ENCODE results near the gene DPH1.
"Not testable (repeated sequence)": the region's sequence is repeated elsewhere in the genome, so short reads cannot be mapped to it uniquely, and the experiment has no call there.

Gene DPH1

GRCh38 chr17:1997927-1998742 is 31.8 kb upstream of the DPH1 start:
- Histone ChIP-seq H3K9ac (ENCODE audit: low read depth, low read length) (peak overlapping the region; percentile 62), H3K36me3 (ENCODE audit: insufficient read depth, low read length) (no peaks in the 10 kb centered on the region), H3K9me3 (ENCODE audit: control insufficient read depth, insufficient read depth, low read length) (no peaks in the 10 kb centered on the region), H3K4me1 (ENCODE audit: insufficient read depth, low read length) (peaks cover 19% of the 10 kb centered on the region; the same call in 1 of the 2 replicates)

- Histone ChIP-seq H3K9me3 (ENCODE audit: control insufficient read depth, insufficient read depth, low read length) (no peaks in the 10 kb centered on the region), H3K9ac (ENCODE audit: low read depth, low read length) (no peak overlapping the region), H3K36me3 (ENCODE audit: insufficient read depth, low read length) (no peaks in the 10 kb centered on the region), H3K4me1 (ENCODE audit: insufficient read depth, low read length) (peaks cover 19% of the 10 kb centered on the region; the same call in 1 of the 2 replicates)
These were observed 30.2 kb upstream of the DPH1 start for GRCh38 chr17:1999557-2000251.

GRCh38 chr17:2002767-2003329 is 27.1 kb upstream of the DPH1 start:
- Histone ChIP-seq H3K4me1 (ENCODE audit: insufficient read depth, low read length) (peaks cover 6% of the 10 kb centered on the region; the same call in 1 of the 2 replicates), H3K9ac (ENCODE audit: low read depth, low read length) (no peak overlapping the region), H3K36me3 (ENCODE audit: insufficient read depth, low read length) (no peaks in the 10 kb centered on the region), H3K9me3 (ENCODE audit: control insufficient read depth, insufficient read depth, low read length) (no peaks in the 10 kb centered on the region)

GRCh38 chr17:2003525-2003924 is 26.4 kb upstream of the DPH1 start:
- no peaks in the 10 kb centered on the region for H3K36me3 ChIP-seq (ENCODE audit: insufficient read depth, low read length)
- H3K4me1 ChIP-seq (ENCODE audit: insufficient read depth, low read length), result peaks cover 6% of the 10 kb centered on the region; the same call in 1 of the 2 replicates
- H3K9ac ChIP-seq (ENCODE audit: low read depth, low read length), result no peak overlapping the region
- H3K9me3 ChIP-seq (ENCODE audit: control insufficient read depth, insufficient read depth, low read length), result no peaks in the 10 kb centered on the region

- Histone ChIP-seq H3K9ac (ENCODE audit: low read depth, low read length) (no peak overlapping the region), H3K4me1 (ENCODE audit: insufficient read depth, low read length) (peaks cover 6% of the 10 kb centered on the region; the same call in 1 of the 2 replicates), H3K9me3 (ENCODE audit: control insufficient read depth, insufficient read depth, low read length) (no peaks in the 10 kb centered on the region), H3K36me3 (ENCODE audit: insufficient read depth, low read length) (no peaks in the 10 kb centered on the region)
These were observed 25.5 kb upstream of the DPH1 start for GRCh38 chr17:2004435-2004952.

- no peaks in the 10 kb centered on the region for H3K9me3 ChIP-seq (ENCODE audit: control insufficient read depth, insufficient read depth, low read length)
- no peak overlapping the region for H3K9ac ChIP-seq (ENCODE audit: low read depth, low read length)
- peaks cover 4% of the 10 kb centered on the region; the same call in 1 of the 2 replicates for H3K4me1 ChIP-seq (ENCODE audit: insufficient read depth, low read length)
- no peaks in the 10 kb centered on the region for H3K36me3 ChIP-seq (ENCODE audit: insufficient read depth, low read length)
These were observed 21.4 kb upstream of the DPH1 start for GRCh38 chr17:2008332-2009126.

- no peaks in the 10 kb centered on the region for H3K9me3 ChIP-seq (ENCODE audit: control insufficient read depth, insufficient read depth, low read length)
- no peak overlapping the region for H3K9ac ChIP-seq (ENCODE audit: low read depth, low read length)
- peaks cover 4% of the 10 kb centered on the region; the same call in 1 of the 2 replicates for H3K4me1 ChIP-seq (ENCODE audit: insufficient read depth, low read length)
- no peaks in the 10 kb centered on the region for H3K36me3 ChIP-seq (ENCODE audit: insufficient read depth, low read length)
These were observed 20.2 kb upstream of the DPH1 start for GRCh38 chr17:2009737-2010136.

GRCh38 chr17:2011411-2012371 is 18.3 kb upstream of the DPH1 start:
- no peaks in the 10 kb centered on the region for H3K9me3 ChIP-seq (ENCODE audit: control insufficient read depth, insufficient read depth, low read length)
- peaks cover 4% of the 10 kb centered on the region; the same call in 1 of the 2 replicates for H3K4me1 ChIP-seq (ENCODE audit: insufficient read depth, low read length)
- H3K36me3 ChIP-seq (ENCODE audit: insufficient read depth, low read length), result no peaks in the 10 kb centered on the region
- H3K9ac ChIP-seq (ENCODE audit: low read depth, low read length), result no peak overlapping the region

- H3K4me1 ChIP-seq (ENCODE audit: insufficient read depth, low read length), result peaks cover 4% of the 10 kb centered on the region; the same call in 1 of the 2 replicates
- H3K9ac ChIP-seq (ENCODE audit: low read depth, low read length), result no peak overlapping the region
- H3K9me3 ChIP-seq (ENCODE audit: control insufficient read depth, insufficient read depth, low read length), result no peaks in the 10 kb centered on the region
- no peaks in the 10 kb centered on the region for H3K36me3 ChIP-seq (ENCODE audit: insufficient read depth, low read length)
These were observed 17.5 kb upstream of the DPH1 start for GRCh38 chr17:2012499-2012898.

GRCh38 chr17:2013220-2013993 is 16.5 kb upstream of the DPH1 start:
- H3K36me3 ChIP-seq (ENCODE audit: insufficient read depth, low read length); H3K9me3 ChIP-seq (ENCODE audit: control insufficient read depth, insufficient read depth, low read length); H3K4me1 ChIP-seq (ENCODE audit: insufficient read depth, low read length); H3K9ac ChIP-seq (ENCODE audit: low read depth, low read length): not testable (repeated sequence)

GRCh38 chr17:2013994-2014317 is 16.0 kb upstream of the DPH1 start:
- H3K36me3 ChIP-seq (ENCODE audit: insufficient read depth, low read length), result no peaks in the 10 kb centered on the region
- peaks cover 4% of the 10 kb centered on the region; the same call in 1 of the 2 replicates for H3K4me1 ChIP-seq (ENCODE audit: insufficient read depth, low read length)
- no peaks in the 10 kb centered on the region for H3K9me3 ChIP-seq (ENCODE audit: control insufficient read depth, insufficient read depth, low read length)
- no peak overlapping the region for H3K9ac ChIP-seq (ENCODE audit: low read depth, low read length)

GRCh38 chr17:2015314-2015713 is 14.6 kb upstream of the DPH1 start:
- H3K9ac ChIP-seq (ENCODE audit: low read depth, low read length), result no peak overlapping the region

More at GRCh38 chr17:2015314-2015713, 14.6 kb upstream of the DPH1 start:
- Histone ChIP-seq H3K4me1 (ENCODE audit: insufficient read depth, low read length) (peaks cover 4% of the 10 kb centered on the region; the same call in 1 of the 2 replicates), H3K36me3 (ENCODE audit: insufficient read depth, low read length) (no peaks in the 10 kb centered on the region), H3K9me3 (ENCODE audit: control insufficient read depth, insufficient read depth, low read length) (no peaks in the 10 kb centered on the region)
